ENCODE data around the gene LGALS3BP. TPM values are rescaled to one million over a fixed set of nuclear protein-coding genes. Genes with fewer than 3 reads are reported as not detected.

Gene LGALS3BP
- total RNA-seq, 1 experiment from 2014 or later = 57.9 TPM

DNA sequence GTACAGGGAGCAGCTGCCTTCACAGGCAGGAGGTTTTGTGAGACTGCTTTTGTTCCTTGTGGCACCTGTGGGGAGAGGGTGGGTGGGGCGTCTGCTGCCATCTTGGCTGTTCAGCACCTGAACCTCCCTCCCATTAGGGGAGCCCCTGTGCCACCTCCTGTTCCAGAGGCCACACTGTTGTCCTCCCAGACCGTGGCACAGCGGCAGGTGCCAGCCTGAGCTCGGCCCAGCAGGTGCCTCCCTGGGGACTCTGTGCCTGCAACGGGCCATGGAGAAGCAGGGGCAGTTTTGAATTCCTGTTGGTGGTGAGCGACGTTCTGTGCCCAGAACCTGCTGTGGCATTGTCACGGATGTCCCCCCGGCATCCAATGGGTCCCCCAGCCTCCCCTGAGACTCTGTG is 9.9 kb downstream of the LGALS3BP start:
- Mint-ChIP-seq H3K9me3 (no peaks in the 10 kb centered on the region), H3K4me1 (peaks cover 15% of the 10 kb centered on the region), H3K27me3 (ENCODE audit: low read depth) (no peaks in the 10 kb centered on the region; the same call in 1 of the 2 replicates), H3K27ac (no peak overlapping the region), H3K4me3 (no peak overlapping the region), H3K36me3 (peaks cover 4% of the 10 kb centered on the region; the same call in 1 of the 2 replicates)
- no peak for DNase-seq (ENCODE audit: low spot score)
- POLR2A ChIA-PET = interaction anchor here (0.6 kb wide), 1 partner anchor 326 kb away, joined by 5 read pairs; no protein-coding TSS in a partner anchor
- no peak for ATAC-seq
- no peak for TF ChIP-seq MAX (CRISPR knock-in tag; IDR thresholded peaks at IDR 0.05)
- TF ChIP-seq JUN (CRISPR knock-in tag; IDR thresholded peaks at IDR 0.05) = no peak
- no peak for TF ChIP-seq GABPB1 (CRISPR knock-in tag; IDR thresholded peaks at IDR 0.05)
- TF ChIP-seq CDX4 (CRISPR knock-in tag; IDR thresholded peaks at IDR 0.05; ENCODE audit: borderline replicate concordance) = no peak
- TF ChIP-seq, protein P1, sequence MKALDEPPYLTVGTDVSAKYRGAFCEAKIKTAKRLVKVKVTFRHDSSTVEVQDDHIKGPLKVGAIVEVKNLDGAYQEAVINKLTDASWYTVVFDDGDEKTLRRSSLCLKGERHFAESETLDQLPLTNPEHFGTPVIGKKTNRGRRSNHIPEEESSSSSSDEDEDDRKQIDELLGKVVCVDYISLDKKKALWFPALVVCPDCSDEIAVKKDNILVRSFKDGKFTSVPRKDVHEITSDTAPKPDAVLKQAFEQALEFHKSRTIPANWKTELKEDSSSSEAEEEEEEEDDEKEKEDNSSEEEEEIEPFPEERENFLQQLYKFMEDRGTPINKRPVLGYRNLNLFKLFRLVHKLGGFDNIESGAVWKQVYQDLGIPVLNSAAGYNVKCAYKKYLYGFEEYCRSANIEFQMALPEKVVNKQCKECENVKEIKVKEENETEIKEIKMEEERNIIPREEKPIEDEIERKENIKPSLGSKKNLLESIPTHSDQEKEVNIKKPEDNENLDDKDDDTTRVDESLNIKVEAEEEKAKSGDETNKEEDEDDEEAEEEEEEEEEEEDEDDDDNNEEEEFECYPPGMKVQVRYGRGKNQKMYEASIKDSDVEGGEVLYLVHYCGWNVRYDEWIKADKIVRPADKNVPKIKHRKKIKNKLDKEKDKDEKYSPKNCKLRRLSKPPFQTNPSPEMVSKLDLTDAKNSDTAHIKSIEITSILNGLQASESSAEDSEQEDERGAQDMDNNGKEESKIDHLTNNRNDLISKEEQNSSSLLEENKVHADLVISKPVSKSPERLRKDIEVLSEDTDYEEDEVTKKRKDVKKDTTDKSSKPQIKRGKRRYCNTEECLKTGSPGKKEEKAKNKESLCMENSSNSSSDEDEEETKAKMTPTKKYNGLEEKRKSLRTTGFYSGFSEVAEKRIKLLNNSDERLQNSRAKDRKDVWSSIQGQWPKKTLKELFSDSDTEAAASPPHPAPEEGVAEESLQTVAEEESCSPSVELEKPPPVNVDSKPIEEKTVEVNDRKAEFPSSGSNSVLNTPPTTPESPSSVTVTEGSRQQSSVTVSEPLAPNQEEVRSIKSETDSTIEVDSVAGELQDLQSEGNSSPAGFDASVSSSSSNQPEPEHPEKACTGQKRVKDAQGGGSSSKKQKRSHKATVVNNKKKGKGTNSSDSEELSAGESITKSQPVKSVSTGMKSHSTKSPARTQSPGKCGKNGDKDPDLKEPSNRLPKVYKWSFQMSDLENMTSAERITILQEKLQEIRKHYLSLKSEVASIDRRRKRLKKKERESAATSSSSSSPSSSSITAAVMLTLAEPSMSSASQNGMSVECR (CRISPR knock-in tag; IDR thresholded peaks at IDR 0.05; ENCODE audit: borderline replicate concordance) = no peak
- CTCF ChIA-PET = interaction anchor here (1.5 to 8.3 kb wide), 4 partner anchors 10 to 103 kb away, joined by 5 to 95 read pairs (median 10); partner anchors contain the start of gene LGALS3BP

DNA sequence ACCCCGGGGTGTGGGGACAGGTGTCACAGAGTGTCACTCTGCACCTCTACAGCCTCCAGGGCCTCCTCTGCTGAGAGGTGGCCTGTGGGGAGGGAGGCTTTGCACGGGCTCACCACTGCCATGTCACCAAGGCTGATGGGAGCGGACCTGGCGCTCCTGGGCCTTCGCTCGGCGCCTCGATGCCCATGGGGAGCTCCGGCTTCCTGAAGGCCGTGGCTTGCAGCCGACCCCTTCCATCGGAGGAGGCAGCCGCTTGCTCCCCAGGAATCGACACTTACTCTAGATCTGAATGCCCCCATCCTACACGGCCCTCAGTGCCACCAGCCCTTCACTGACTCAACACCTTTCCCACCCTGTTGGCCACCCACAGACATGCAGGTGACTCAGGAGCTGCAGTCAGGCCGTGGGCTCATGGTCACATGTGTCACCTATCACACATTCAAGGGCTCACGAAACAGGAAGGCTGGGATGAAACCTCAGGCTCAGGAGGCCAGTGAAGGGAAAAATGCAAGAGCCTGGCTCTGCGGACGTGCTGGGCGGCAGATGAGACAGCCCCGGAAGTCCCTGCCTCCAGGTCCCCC is 11.9 kb downstream of the LGALS3BP start:
- Mint-ChIP-seq H3K36me3 (peaks cover 4% of the 10 kb centered on the region; the same call in 1 of the 2 replicates), H3K9me3 (no peaks in the 10 kb centered on the region), H3K4me1 (peaks cover 12% of the 10 kb centered on the region), H3K4me3 (no peak overlapping the region), H3K27me3 (ENCODE audit: low read depth) (no peaks in the 10 kb centered on the region; the same call in 1 of the 2 replicates), H3K27ac (no peak overlapping the region)
- ChIA-PET CTCF (interaction anchor here (1.8 kb wide), 1 partner anchor 59 kb away, joined by 4 read pairs; no protein-coding TSS in a partner anchor), POLR2A (no interaction called here)
- ATAC-seq = no peak
- TF ChIP-seq ZNF423 (CRISPR knock-in tag; IDR thresholded peaks at IDR 0.05) (no peak), FOXJ3 (CRISPR knock-in tag; IDR thresholded peaks at IDR 0.05; ENCODE audit: borderline replicate concordance) (no peak), JAZF1 (CRISPR knock-in tag; IDR thresholded peaks at IDR 0.05) (no peak), ELF4 (CRISPR knock-in tag; IDR thresholded peaks at IDR 0.05; ENCODE audit: low read depth) (no peak), CBFB (CRISPR knock-in tag; IDR thresholded peaks at IDR 0.05; ENCODE audit: low read depth) (no peak)
- TF ChIP-seq, protein P2, sequence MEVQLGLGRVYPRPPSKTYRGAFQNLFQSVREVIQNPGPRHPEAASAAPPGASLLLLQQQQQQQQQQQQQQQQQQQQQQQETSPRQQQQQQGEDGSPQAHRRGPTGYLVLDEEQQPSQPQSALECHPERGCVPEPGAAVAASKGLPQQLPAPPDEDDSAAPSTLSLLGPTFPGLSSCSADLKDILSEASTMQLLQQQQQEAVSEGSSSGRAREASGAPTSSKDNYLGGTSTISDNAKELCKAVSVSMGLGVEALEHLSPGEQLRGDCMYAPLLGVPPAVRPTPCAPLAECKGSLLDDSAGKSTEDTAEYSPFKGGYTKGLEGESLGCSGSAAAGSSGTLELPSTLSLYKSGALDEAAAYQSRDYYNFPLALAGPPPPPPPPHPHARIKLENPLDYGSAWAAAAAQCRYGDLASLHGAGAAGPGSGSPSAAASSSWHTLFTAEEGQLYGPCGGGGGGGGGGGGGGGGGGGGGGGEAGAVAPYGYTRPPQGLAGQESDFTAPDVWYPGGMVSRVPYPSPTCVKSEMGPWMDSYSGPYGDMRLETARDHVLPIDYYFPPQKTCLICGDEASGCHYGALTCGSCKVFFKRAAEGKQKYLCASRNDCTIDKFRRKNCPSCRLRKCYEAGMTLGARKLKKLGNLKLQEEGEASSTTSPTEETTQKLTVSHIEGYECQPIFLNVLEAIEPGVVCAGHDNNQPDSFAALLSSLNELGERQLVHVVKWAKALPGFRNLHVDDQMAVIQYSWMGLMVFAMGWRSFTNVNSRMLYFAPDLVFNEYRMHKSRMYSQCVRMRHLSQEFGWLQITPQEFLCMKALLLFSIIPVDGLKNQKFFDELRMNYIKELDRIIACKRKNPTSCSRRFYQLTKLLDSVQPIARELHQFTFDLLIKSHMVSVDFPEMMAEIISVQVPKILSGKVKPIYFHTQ (CRISPR knock-in tag; IDR thresholded peaks at IDR 0.05) = no peak
- DNase-seq (ENCODE audit: low spot score) = no peak

- ATAC-seq = no peak
- POLR2A ChIA-PET = no interaction called here
- Mint-ChIP-seq H3K9me3 (no peaks in the 10 kb centered on the region), H3K4me3 (no peak overlapping the region), H3K27me3 (ENCODE audit: low read depth) (no peaks in the 10 kb centered on the region; the same call in 1 of the 2 replicates), H3K4me1 (peaks cover 8% of the 10 kb centered on the region), H3K36me3 (peaks cover 4% of the 10 kb centered on the region; the same call in 1 of the 2 replicates), H3K27ac (no peak overlapping the region)
- CTCF ChIA-PET = interaction anchor here (0.6 to 1.8 kb wide), 5 partner anchors 10 to 101 kb away, joined by 3 to 10 read pairs (median 4); no protein-coding TSS in a partner anchor
- no peak for DNase-seq (ENCODE audit: low spot score)
- no peak for TF ChIP-seq KAT7 (CRISPR knock-in tag; IDR thresholded peaks at IDR 0.05; ENCODE audit: borderline replicate concordance)
- TF ChIP-seq FOXK1 (CRISPR knock-in tag; IDR thresholded peaks at IDR 0.05) = no peak
- no peak for TF ChIP-seq ATF2 (CRISPR knock-in tag; IDR thresholded peaks at IDR 0.05; ENCODE audit: borderline replicate concordance, low read depth)
- TF ChIP-seq MYBL2 (CRISPR knock-in tag; IDR thresholded peaks at IDR 0.05) = no peak
- no peak for TF ChIP-seq RORB (CRISPR knock-in tag; IDR thresholded peaks at IDR 0.05)
- no peak for TF ChIP-seq SOX15 (CRISPR knock-in tag; IDR thresholded peaks at IDR 0.05)
- TF ChIP-seq, protein P2 (CRISPR knock-in tag; IDR thresholded peaks at IDR 0.05) = no peak
- TF ChIP-seq JUN (CRISPR knock-in tag; IDR thresholded peaks at IDR 0.05) = no peak
- TF ChIP-seq GABPB1 (CRISPR knock-in tag; IDR thresholded peaks at IDR 0.05) = no peak
Observed at GRCh38 chr17:78966910-78967600, 12.7 kb downstream of the LGALS3BP start.

Data from WTC11 (cell line).